ENCODE results near the gene CSNK2B.

The CSNK2B gene

GRCh38 chr6:31659649-31660380 is 6.1 kb upstream of the CSNK2B start:
- no peak for DNase-seq (ENCODE audit: low read depth, low spot score)
- peak overlapping the region; percentile 78 for H3K27ac ChIP-seq

- no peak for DNase-seq (ENCODE audit: low read depth, low spot score)
- peak within 1 kb of the TSS; percentile 78 for H3K27ac ChIP-seq
Measured at GRCh38 chr6:31660381-31661261, 5.3 kb upstream of the CSNK2B start, which contains the start of gene C6orf47. Gene C6orf47 (minus strand): TSS chr6:31660778. CDS start chr6:31659947, 831 bp downstream.

GRCh38 chr6:31661262-31662123 is 4.4 kb upstream of the CSNK2B start:
- H3K27ac ChIP-seq = peak overlapping the region; percentile 78
- DNase-seq (ENCODE audit: low read depth, low spot score) = no peak

- DNase-seq (ENCODE audit: low read depth, low spot score) = no peak
- H3K27ac ChIP-seq = no peak overlapping the region
Measured at GRCh38 chr6:31662124-31662723, 3.7 kb upstream of the CSNK2B start.

- no peak for DNase-seq (ENCODE audit: low read depth, low spot score)
- H3K27ac ChIP-seq = peak overlapping the region; percentile 89
Measured at GRCh38 chr6:31663126-31663960, 2.5 kb upstream of the CSNK2B start.

GRCh38 chr6:31663961-31664789 is 1.7 kb upstream of the CSNK2B start:
- DNase-seq (ENCODE audit: low read depth, low spot score) = peak; percentile 27
- peak overlapping the region; percentile 89 for H3K27ac ChIP-seq

- H3K27ac ChIP-seq = peak within 1 kb of the TSS; percentile 89
- DNase-seq (ENCODE audit: low read depth, low spot score) = peak; percentile 83
Measured at GRCh38 chr6:31664790-31665500, 935 bp upstream of the CSNK2B start, which contains the start of gene GPANK1. Gene GPANK1 (minus strand): TSS chr6:31664997. CDS start chr6:31664478, 519 bp downstream.

GRCh38 chr6:31666337-31666965 is 571 bp downstream of the CSNK2B start:
- DNase-seq (ENCODE audit: low read depth, low spot score) = no peak
- peak overlapping the region; percentile 89 for H3K27ac ChIP-seq

- DNase-seq (ENCODE audit: low read depth, low spot score) = no peak
- H3K27ac ChIP-seq = no peak within 1 kb of the TSS
Measured at GRCh38 chr6:31669676-31670075, 3.8 kb downstream of the CSNK2B start, which contains the start of gene LY6G5B. Gene LY6G5B (plus strand): TSS chr6:31669976. CDS start chr6:31670951, 975 bp downstream.

GRCh38 chr6:31676322-31676903 is 10.5 kb downstream of the CSNK2B start:
- no peak overlapping the region for H3K27ac ChIP-seq
- no peak for DNase-seq (ENCODE audit: low read depth, low spot score)

- DNase-seq (ENCODE audit: low read depth, low spot score) = no peak
- H3K27ac ChIP-seq = no peak overlapping the region
Measured at GRCh38 chr6:31676904-31677303, 11.0 kb downstream of the CSNK2B start.

GRCh38 chr6:31677955-31678354 is 12.1 kb downstream of the CSNK2B start:
- no peak for DNase-seq (ENCODE audit: low read depth, low spot score)
- H3K27ac ChIP-seq = no peak overlapping the region

GRCh38 chr6:31680226-31681134 is 14.6 kb downstream of the CSNK2B start, which contains the start of gene LY6G5C:
Gene LY6G5C (minus strand): TSS chr6:31681067. CDS start chr6:31680373, 694 bp downstream.
- no peak for DNase-seq (ENCODE audit: low read depth, low spot score)
- H3K27ac ChIP-seq = peak within 1 kb of the TSS; percentile 40

- no peak for DNase-seq (ENCODE audit: low read depth, low spot score)
- peak overlapping the region; percentile 40 for H3K27ac ChIP-seq
Measured at GRCh38 chr6:31681135-31681671, 15.3 kb downstream of the CSNK2B start.

- no peak overlapping the region for H3K27ac ChIP-seq
- no peak for DNase-seq (ENCODE audit: low read depth, low spot score)
Measured at GRCh38 chr6:31683591-31683990, 17.7 kb downstream of the CSNK2B start.

Measured in epithelial cell of prostate (primary cell).